Activated CD4-positive, alpha-beta T cell treated with anti-CD3 and anti-CD28 coated beads for 48 hours (primary cell): ENCODE data around the gene TSHZ2.

Experiments used
- DNase-seq: peaks from one replicate; pipeline ENCODE4 v3.0.0-alpha.2; 2020

The TSHZ2 gene

DNA sequence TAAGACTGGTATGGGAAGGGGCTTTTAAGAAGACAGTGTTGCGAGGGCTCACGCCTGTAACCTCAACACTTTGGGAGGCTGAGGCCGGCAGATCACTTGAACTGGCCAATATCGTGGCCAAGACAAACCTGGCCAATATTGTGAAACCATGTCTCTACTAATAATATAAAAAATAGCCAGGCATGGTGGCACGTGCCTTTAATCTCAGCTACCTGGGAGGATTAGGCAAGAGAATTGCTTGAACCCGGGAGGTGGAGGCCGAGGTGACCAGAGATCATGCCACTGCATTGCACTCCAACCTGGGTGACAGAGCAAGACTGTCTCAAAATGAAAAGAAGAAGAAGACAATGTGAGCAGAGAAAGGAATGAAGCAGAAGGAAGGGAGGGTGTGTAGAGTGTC lies 242.2 kb downstream of the TSHZ2 start:
- DNase-seq = no peak

DNA sequence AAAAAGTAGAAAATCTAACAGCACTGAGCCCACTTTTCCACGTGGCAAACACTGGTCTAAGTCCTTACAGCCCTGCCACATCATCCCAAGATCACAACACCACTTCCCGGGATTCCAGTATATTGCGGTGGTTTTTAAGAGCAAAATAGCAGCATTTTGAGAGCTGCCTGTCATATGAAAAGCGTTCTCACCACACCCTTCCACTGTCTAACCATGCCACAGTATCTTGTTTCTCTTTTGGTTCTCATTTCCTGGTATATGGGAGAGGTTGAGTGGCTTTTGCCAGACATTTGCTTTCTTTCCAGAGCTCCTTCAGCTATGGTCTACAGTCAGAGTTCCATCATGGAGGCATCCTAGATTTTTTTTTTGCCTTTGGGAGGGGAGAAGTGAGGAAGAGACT lies 243.0 kb downstream of the TSHZ2 start:
- DNase-seq = no peak

DNA sequence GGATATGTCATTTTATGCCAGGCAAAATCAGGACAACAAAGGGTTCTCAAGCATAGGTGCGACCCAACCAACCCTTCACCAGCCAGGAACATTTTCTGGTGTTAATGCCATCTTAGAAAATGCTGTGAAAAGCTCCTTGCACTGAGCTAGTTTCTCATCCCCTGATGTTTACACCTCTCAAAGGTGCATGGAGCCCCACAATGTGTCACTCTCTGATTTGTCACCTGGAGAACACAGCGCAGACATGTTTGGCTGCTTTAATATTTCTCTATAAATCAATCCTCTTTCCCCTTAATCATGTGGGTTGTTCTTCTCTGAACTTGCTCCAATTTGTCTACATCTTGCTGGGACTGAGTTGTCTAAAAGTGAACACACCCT lies 244.3 kb downstream of the TSHZ2 start:
- DNase-seq = no peak

DNA sequence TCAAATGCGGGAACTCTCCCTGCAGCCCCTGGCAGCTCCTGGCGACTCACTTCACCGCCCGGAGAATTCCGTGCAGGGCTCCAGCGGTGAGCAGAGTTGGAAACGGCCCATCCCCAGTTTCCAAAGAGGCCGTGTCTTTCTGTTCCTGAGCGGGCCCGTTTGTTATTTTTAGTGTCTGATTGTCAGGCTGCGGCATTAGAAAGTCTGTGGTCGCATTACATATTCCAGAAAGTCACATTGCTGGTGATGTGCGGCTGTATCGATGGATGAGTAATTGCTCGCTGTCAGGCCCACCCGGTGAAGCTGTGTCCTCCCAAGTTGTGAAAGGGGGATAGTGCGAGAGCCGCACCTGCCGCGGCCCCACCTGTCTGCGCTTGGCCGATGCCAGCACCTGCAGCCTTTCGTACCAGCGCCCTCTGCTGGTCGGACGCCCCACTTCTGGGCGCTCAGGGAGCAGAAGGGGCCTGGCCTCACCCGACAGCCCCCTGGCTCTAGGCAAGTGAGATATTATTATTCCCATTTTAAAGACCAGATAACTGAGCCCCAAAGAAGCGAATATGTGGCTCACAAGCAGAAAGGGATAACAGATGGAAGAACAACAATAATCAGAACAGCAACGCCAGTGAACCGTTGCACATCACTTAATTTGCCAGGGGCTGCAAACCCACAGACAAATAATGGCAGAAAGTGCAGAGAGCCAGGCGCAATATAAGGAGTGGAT lies 244.9 kb downstream of the TSHZ2 start:
- DNase-seq = peak; percentile 84

DNA sequence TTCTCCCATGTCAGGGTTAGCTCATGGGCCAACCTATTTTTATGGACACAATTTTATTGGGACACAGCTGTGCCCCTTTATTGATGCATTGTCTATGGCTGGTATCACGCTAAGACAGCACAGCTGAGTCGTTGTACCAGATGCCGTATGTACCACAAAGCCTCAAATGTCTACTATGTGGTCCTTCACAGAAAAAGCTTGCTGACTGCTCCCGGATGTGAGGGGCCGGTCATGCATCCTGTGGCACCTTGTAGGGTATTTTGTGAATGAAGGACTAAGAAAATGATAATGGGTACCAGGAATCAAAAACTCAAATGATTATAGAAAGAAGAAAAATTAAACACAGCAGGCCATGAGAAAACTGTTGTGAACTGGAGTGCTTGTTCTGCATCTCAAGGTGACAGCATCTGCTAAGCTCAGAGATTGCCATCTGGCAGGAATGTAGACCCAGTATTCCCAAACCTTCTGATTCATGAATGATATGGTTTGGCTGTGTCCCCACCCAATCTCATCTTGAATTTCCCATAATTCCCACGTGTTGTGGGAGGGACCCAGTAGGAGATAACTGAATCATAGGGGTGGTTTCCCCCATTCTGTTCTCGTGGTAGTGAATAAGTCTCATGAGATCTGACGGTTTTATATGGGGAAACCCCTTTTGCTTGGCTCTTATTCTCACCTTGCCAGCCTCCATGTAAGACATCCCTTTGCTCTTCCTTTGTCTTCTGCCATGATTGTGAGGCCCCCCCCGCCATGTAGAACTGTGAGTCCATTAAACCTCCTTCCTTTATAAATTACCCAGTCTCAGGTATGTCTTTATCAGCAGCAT lies 248.5 kb downstream of the TSHZ2 start:
- no peak for DNase-seq

DNA sequence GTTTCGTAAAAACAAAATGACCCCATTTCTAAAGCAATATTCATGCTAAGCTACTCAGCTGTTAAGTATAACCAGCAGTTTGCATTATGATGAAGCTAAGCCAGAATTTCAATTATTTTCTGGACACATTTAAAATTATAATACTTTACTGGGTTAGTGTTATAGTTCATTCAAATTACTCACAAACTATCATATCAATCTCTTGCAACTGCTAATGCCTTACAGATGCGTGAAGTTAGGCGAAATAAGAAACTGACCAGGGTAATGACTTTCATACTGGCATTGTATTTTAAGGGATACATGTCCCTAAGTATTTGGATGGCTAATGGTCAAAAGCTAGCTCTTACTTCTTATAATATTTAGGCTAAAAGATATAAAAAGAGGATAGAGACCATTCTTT lies 249.6 kb downstream of the TSHZ2 start:
- DNase-seq = no peak

DNA sequence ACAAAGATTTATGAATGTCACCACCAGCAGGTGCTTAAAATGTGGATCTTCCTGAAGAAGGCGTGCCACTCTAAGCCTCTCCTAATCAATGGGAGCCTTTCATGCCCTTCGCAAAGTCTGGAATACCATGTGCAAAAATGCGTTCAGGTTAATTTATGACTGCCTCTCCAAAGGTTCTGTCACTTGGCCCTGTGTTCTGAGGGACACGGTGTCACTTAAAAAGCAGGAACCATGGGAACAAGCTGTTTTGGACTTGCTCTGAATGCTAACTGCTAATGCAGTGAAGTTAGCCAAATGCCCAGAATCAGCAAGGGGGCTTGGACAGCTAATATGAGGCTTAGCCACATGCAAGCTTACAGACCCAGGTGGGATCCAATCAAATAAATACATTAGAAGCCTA lies 250.3 kb downstream of the TSHZ2 start:
- no peak for DNase-seq

DNA sequence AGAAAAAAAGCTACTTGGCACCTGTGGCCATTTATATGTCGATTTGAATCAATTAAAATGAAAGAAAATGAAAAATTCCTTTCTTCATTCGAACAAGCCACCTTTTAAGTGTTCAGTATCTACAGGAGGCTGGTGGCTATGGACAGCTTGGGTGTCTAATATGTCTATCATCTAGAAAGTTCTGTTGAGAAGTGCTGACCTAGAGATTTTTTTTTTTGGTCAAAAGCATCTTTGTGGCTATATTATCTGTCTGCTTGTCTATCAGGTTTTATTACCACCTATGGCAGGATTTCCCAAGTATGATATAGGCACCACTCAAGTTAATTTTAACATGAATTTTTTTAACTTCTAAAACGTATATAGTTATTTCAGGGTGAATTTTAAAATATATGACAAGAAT lies 250.8 kb downstream of the TSHZ2 start:
- DNase-seq = no peak

DNA sequence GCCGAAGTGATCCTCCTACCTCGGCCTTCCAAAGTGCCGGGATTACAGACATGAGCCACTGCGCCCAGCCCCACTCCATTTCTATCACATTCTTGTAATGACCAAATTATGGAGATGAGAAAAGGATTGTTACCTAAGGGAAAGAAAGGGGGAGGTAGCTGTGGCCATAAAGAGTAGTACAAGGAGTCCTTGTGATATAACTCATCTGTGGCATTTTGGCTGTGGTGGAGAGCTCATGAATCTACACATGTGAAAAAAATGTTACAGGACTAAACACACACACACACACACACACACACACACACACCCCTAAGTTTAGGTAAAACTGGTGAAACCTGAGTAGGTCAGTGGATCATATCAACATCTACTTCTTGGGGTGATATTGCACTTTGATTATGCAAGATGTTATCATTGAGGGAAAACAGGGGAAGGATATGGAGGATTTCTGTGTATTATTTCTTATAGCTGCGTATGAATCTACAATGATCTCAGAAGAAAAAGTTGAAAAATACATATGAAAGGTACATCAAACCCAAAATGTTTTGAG lies 251.5 kb downstream of the TSHZ2 start:
- no peak for DNase-seq

DNA sequence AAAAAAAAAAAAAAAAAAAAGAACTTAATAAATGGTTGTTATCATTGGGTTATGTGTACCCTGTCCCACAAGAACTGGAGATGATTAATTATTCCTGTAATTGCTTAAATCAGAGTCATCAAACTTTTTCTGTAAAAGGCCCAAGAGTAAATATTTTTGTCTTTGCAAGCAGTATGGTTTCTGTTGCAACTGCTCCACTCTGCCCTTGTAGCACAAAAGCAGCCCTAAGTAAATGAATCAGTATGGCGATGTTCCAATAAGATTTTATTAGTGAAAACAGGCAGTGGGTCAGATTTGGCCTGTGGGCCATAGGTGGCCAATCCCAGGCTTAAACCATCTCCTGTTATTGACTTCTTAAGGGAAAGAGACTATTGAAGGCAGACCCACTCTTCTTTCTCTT lies 252.7 kb downstream of the TSHZ2 start:
- no peak for DNase-seq

DNA sequence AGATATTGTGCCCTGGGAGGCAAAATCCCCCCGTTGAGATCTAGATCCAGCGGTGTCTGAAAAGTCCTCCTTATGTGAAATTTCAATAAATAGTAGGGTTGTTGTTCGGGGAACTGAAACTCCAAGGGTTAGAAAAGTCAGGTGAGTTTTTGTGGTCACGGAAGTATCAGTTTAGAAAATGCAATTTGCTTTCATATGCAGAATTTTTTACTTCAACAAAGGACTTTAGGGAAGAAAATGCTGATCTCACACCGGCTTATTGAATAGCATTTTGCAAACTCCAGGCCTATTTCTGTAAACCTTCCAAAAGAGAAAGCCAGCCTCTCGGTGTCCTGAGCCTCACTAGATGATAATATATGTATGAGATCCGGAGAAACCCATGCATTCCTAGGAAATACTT lies 254.7 kb downstream of the TSHZ2 start:
- no peak for DNase-seq

DNA sequence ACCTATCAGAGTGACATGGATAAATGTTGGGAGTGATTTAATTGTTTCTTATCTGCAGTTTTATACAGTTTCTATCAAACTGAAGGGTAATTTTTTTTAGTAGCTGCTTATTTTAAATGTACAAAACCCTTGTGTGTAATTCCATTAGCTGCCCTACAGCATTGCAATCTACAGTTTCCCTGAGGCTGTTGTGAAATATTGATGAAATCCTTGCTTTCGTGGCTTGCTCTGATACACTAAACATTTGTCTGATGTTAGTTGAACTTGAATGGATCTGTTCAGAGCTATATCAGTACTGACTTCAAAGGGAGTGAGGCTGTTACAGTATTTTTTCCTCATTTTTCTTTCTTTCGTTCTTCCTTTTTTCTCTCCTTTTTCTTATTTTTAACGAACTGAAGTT lies 255.4 kb downstream of the TSHZ2 start:
- no peak for DNase-seq

DNA sequence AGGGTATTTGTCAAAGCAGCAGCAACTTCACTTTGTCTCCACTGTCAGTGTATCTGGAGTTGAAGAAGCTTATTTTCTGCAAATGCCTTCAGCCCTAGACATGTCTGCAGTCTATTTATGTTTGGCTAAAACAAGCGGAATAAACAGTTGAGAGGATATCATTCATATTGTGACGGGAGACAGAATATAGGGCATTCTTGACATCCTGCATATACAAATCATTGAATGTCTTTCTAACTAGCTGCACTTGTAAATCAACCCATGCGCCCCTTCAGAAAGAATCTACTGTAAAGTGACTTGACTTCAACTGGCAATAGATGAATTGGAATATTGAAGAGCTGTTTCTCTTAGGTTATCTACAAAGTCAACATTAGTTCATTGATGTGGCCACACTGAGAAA lies 258.9 kb downstream of the TSHZ2 start:
- DNase-seq = no peak

DNA sequence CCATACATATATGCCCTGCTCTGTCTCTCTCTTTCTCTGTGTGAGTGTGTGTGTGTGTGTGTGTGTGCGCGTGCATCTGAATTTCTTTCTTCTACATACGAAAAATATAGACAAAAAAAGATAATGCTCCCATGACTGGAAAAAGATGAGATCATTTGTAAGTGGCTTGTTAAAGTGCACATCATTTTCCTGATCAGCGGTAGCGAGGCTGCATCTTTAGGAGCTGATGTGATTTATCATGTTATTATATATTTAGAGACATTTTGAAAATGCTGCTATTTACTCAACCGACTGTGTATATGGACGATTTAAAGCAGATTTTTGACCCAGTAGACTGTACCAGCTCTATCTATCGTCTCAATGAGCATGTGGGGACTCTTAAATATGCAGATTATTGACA lies 265.3 kb downstream of the TSHZ2 start:
- no peak for DNase-seq

DNA sequence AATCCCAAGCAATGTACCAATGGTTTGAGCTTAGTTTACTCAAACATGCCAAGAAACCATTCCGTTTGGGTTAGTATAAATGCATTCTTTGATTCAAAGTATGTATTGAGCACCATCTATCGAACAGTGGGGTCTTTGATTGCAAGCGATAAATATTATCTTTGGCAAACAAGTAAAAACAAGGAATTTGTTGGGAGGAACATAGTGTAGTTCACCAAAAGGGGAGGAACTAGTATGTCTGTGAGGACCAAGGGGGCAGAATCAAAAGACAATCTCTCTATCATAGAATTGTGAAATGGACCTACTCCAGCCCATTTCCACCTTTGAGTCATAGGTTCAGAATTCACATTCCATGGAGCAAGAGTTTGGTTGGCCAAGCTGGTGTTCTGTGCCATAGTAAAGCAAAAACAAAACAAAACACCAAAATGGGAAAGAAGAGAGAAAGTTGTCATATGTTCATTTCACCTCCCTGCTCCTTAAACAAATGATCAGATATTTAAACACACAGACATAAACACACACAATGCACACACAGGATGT lies 266.0 kb downstream of the TSHZ2 start:
- DNase-seq = no peak

DNA sequence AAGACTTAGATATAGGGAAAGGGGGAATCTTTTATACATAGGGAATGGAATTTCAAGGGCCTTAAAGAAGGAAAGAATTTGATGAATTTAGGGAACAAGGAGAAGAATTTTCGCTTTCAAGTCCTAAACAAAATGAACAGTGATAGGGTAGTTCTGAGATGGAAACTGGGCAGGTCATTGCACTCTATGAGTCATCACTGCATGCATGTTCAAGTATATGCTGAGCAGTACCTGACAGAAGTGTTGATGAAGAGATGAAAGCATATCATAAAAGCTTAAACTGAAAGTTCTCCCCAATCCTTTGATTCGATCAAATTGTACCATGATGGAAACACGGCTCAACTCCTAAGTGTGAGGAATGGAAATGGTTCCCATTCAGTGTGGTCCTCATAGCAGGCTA lies 271.0 kb downstream of the TSHZ2 start:
- DNase-seq = no peak

DNA sequence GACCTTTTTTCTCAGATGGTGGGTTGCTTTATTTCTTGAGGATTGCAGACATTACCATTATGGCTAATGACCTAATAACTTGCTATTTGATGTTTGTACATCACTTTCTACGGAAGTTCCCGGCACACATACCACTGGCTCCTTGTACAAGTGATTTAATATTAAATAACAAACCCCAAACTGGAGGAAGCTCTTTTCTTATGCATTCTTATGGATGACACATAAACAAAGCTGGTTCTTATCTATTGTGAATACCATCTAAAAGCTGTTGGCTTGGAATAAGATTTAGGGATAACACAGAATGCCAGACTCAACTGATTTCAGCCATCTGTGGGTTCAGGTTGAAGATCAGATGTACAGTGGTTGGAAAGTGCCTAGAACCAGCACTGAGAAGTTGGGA lies 272.6 kb downstream of the TSHZ2 start:
- DNase-seq = no peak

DNA sequence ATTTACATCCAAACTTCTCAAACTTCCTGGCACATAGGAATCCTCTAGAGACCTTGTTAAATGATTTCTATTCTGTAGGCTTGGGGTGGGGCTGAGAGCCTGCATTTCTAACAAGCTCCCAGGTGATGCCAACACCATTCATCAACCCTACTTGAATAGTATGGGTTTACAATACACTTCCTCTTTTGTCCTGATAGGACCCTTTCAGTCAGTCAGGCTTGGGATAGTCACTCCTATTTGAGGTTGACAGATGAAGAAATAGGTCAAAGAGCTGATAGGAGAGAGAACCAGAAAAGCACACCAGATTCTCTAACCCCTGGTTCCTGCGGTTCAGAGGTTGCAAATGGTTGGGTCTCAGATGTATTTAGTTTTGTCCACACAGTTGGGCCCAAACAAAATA lies 273.4 kb downstream of the TSHZ2 start:
- DNase-seq = no peak

DNA sequence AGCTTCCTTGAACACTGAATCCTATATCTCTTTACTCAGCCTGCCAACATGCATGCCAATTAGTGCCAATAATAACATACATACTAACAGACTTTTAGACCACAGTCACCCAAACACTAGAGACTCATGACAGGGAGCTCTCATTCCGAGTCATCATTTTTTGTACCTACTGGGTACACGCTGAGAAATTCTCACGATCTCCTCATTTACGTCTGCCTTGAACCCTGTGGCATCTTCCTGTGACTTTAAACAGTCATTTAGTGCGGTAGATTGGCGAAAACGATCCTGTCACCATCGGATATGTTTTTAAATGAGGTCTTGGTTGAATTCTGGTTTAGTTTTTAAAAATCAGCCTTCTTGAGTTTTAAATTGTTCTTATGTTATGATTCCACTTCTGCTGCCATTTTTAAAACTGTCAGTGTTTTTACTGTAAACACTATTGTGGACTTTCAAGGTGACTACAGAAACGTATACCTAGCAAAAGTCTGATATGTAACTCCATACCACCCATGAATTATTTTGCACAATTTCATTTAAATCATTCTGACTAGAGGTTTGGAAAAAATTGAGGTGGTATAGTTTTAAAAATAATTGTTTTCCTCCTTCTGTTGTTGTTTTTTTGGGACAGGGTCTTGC lies 275.4 kb downstream of the TSHZ2 start:
- DNase-seq = no peak

DNA sequence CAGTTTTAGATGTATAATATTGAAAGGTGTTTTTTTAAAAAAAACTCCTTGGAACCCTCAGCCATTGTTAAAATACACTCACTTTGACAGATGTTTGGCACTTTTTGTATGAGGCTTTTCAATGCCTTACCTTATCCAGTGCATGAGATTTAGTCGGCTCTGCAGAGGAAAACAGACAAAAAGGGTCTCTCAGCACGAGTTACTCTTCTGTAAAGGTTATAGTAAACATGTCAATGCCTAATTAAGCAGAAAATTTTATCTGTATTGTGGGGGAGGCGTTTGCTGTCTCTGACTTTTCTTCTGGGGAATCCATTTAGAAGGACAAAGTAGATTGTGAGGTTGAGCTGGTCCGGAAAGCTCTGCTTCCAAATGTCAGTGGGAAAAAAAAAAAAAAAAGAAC lies 278.3 kb downstream of the TSHZ2 start:
- DNase-seq = no peak

DNA sequence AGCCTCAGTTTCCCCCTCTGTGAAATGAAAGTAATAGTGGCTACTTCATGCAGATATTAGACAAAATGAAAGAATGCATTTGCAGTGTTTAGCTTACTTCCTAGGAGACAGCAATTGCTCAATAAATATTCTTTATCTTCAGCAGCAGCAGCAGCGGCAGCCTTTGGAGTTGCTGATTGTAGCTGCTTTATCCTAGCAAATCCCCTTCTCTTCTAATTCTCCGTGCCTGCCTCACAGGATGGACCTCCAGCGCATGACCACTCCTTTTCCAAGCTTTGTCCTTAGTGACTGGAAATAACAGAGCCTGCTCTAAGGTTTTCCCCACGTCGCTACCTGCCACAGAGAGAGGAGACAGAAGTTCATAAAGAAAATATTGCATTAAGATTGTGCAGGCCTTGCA lies 279.8 kb downstream of the TSHZ2 start:
- no peak for DNase-seq

DNA sequence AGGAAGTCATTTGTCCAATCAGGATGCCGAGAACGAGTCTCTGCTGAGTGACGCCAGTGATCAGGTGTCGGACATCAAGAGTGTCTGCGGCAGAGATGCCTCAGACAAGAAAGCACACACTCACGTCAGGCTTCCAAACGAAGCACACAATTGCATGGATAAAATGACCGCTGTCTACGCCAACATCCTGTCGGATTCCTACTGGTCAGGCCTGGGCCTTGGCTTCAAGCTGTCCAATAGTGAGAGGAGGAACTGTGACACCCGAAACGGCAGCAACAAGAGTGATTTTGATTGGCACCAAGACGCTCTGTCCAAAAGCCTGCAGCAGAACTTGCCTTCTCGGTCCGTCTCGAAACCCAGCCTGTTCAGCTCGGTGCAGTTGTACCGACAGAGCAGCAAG lies 281.5 kb downstream of the TSHZ2 start:
- DNase-seq = no peak

DNA sequence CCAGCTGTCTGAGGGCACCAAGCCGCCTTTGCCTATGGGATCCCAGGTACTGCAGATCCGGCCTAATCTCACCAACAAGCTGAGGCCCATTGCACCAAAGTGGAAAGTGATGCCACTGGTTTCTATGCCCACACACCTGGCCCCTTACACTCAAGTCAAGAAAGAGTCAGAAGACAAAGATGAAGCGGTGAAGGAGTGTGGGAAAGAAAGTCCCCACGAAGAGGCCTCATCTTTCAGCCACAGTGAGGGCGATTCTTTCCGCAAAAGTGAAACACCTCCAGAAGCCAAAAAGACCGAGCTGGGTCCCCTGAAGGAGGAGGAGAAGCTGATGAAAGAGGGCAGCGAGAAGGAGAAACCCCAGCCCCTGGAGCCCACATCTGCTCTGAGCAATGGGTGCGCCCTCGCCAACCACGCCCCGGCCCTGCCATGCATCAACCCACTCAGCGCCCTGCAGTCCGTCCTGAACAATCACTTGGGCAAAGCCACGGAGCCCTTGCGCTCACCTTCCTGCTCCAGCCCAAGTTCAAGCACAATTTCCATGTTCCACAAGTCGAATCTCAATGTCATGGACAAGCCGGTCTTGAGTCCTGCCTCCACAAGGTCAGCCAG lies 283.0 kb downstream of the TSHZ2 start:
- DNase-seq = peak; percentile 47
